ENCODE results near the gene GRIN1.

GRIN1 gene

GRCh38 chr9:137149363-137149762, 10.4 kb downstream of the GRIN1 start:
- in situ Hi-C loops (cut with MboI; ENCODE audit: low pct_unique_long_range_greater_than_20kb, low sequenced_read_pairs, unreplicated experiment), result no loop called here
- TF ChIP-seq CTCF (IDR thresholded peaks at IDR 0.05; ENCODE audit: extremely low read depth, insufficient read depth, missing control alignments), result no peak
- DNase-seq (ENCODE audit: low spot score), result no peak

GRCh38 chr9:137149942-137150616, 11.1 kb downstream of the GRIN1 start:
- TF ChIP-seq CTCF (IDR thresholded peaks at IDR 0.05; ENCODE audit: extremely low read depth, insufficient read depth, missing control alignments), result no peak
- DNase-seq (ENCODE audit: low spot score), result peak; percentile 90
- in situ Hi-C loops (cut with MboI; ENCODE audit: low pct_unique_long_range_greater_than_20kb, low sequenced_read_pairs, unreplicated experiment), result no loop called here

GRCh38 chr9:137150617-137151457, 11.9 kb downstream of the GRIN1 start:
- peak; percentile 94 for DNase-seq (ENCODE audit: low spot score)
- in situ Hi-C loops (cut with MboI; ENCODE audit: low pct_unique_long_range_greater_than_20kb, low sequenced_read_pairs, unreplicated experiment), result no loop called here
- no peak for TF ChIP-seq CTCF (IDR thresholded peaks at IDR 0.05; ENCODE audit: extremely low read depth, insufficient read depth, missing control alignments)

GRCh38 chr9:137152844-137153405, 14.0 kb downstream of the GRIN1 start:
- DNase-seq (ENCODE audit: low spot score), result no peak
- in situ Hi-C loops (cut with MboI; ENCODE audit: low pct_unique_long_range_greater_than_20kb, low sequenced_read_pairs, unreplicated experiment), result no loop called here
- TF ChIP-seq CTCF (IDR thresholded peaks at IDR 0.05; ENCODE audit: extremely low read depth, insufficient read depth, missing control alignments), result no peak

GRCh38 chr9:137156567-137157375, 17.8 kb downstream of the GRIN1 start:
- TF ChIP-seq CTCF (IDR thresholded peaks at IDR 0.05; ENCODE audit: extremely low read depth, insufficient read depth, missing control alignments), result no peak
- DNase-seq (ENCODE audit: low spot score), result peak; percentile 83
- in situ Hi-C loops (cut with MboI; ENCODE audit: low pct_unique_long_range_greater_than_20kb, low sequenced_read_pairs, unreplicated experiment), result no loop called here

Measured in GM13977 (cell line).